B cell (primary cell): ENCODE results near the gene TLE6. TPM values are rescaled to one million over a fixed set of nuclear protein-coding genes. Genes with fewer than 3 reads are reported as not detected.
"Not testable (repeated sequence)": the region's sequence is repeated elsewhere in the genome, so short reads cannot be mapped to it uniquely, and the experiment has no call there.

ENCODE experiments used
- ATAC-seq: fragments of 200-7000 bp; cut with Tn5 transposase; one replicate; pipeline ENCODE4 v1.10.0; 2021; ENCODE audit warnings: low read depth, mild to moderate bottlenecking, moderate number of reproducible peaks, moderate library complexity
- CTCF ChIA-PET: fragments of 350-600 bp; sonication (Branson Sonifier 250); formaldehyde crosslinking; loops from one replicate; lab custom pipeline; 2021; ENCODE audit warnings: antibody characterized with exemption, inconsistent platforms; lab: Charles Lee
- POLR2A ChIA-PET: fragments of 350-600 bp; sonication (Branson Sonifier 250); formaldehyde crosslinking; loops from one replicate; lab custom pipeline; 2021; ENCODE audit warnings: antibody characterized with exemption; lab: Charles Lee
- DNase-seq: peaks from one replicate; pipeline ENCODE4 v3.0.0; 2013
- H2AFZ ChIP-seq: 2 replicates; pipeline ENCODE4 v1.6.1; 2012; ENCODE audit warnings: mild to moderate bottlenecking, low read depth, low read length; ENCODE audit not compliant: insufficient read depth, poor library complexity, severe bottlenecking
- H3K27ac ChIP-seq, 2 donors: 1 replicate in 1 of 2; 2 replicates in 1 of 2; pipeline ENCODE4 v1.5.1; 2012 to 2013; ENCODE audit warnings: low read length in 2 of 2, mild to moderate bottlenecking in 2 of 2, moderate library complexity in 1 of 2
- H3K27me3 ChIP-seq, 4 experiments: fragments of 200-600 bp in 1 of 4; sonication (generic) in 1 of 4; replicated peaks in 1 of 4; 1 replicate in 2 of 4; 2 replicates in 2 of 4; pipeline versions ENCODE4 v1.6.1 to v1.7.0; 2013 to 2016; ENCODE audit warnings: low read length in 3 of 4, mild to moderate bottlenecking in 2 of 4, mixed read lengths in 1 of 4, moderate library complexity in 1 of 4; ENCODE audit not compliant: insufficient read depth in 4 of 4, control insufficient read depth in 3 of 4; ENCODE audit errors: control extremely low read depth in 1 of 4
- H3K36me3 ChIP-seq, 2 experiments: replicated peaks in 1 of 2; 1 replicate in 1 of 2; 2 replicates in 1 of 2; pipeline versions ENCODE4 v1.6.1 to v1.7.1; 2013; ENCODE audit warnings: low read length in 1 of 2; ENCODE audit not compliant: insufficient read depth in 2 of 2, control insufficient read depth in 1 of 2; ENCODE audit errors: control extremely low read depth in 1 of 2, extremely low read depth in 1 of 2
- H3K4me1 ChIP-seq, 2 donors: fragments of 200-600 bp in 1 of 2; sonication (generic) in 1 of 2; 1 replicate in 1 of 2; 2 replicates in 1 of 2; pipeline versions ENCODE4 v1.5.1 to v1.6.1; 2013 to 2017; ENCODE audit warnings: low read length in 2 of 2; ENCODE audit not compliant: control insufficient read depth in 2 of 2, insufficient read depth in 2 of 2
- H3K4me2 ChIP-seq: replicated peaks from 2 replicates; pipeline ENCODE3; 2012; ENCODE audit warnings: mild to moderate bottlenecking, low read depth, low read length; ENCODE audit not compliant: poor library complexity, severe bottlenecking
- H3K4me3 ChIP-seq, 5 experiments: fragments of 200-600 bp in 1 of 5; sonication (generic) in 1 of 5; 1 replicate in 3 of 5; 2 replicates in 2 of 5; pipeline versions ENCODE4 v1.5.1 to v1.7.0; 2011 to 2016; ENCODE audit warnings: low read length in 4 of 5, mild to moderate bottlenecking in 4 of 5, low read depth in 2 of 5, control low read depth in 1 of 5, moderate library complexity in 1 of 5; ENCODE audit not compliant: insufficient read depth in 1 of 5; ENCODE audit errors: control extremely low read depth in 1 of 5, extremely low read depth in 1 of 5
- H3K79me2 ChIP-seq: fragments of 200-600 bp; sonication (generic); one replicate; pipeline ENCODE4 v1.6.0; 2016; ENCODE audit warnings: low read length; ENCODE audit not compliant: control insufficient read depth, insufficient read depth
- H3K9ac ChIP-seq: fragments of 200-600 bp; sonication (generic); 2 replicates; pipeline ENCODE4 v1.6.1; 2017; ENCODE audit warnings: mild to moderate bottlenecking, low read length, moderate library complexity
- H3K9me3 ChIP-seq, 3 donors: one replicate each; pipeline versions ENCODE4 v1.6.1 to v1.7.1; 2013; ENCODE audit warnings: low read length in 2 of 3; ENCODE audit not compliant: control insufficient read depth in 2 of 3, insufficient read depth in 1 of 3; ENCODE audit errors: control extremely low read depth in 1 of 3
- H4K20me1 ChIP-seq: 2 replicates; pipeline ENCODE4 v1.6.0; 2012; ENCODE audit warnings: mild to moderate bottlenecking, low read length; ENCODE audit not compliant: insufficient read depth, control insufficient read depth, poor library complexity, severe bottlenecking
- H3K27ac Mint-ChIP-seq: one replicate; pipeline ENCODE4 v1.8.0; 2021; ENCODE audit warnings: mixed read lengths
- H3K27me3 Mint-ChIP-seq: one replicate; pipeline ENCODE4 v1.8.0; 2021; ENCODE audit warnings: mixed read lengths
- H3K4me1 Mint-ChIP-seq: one replicate; pipeline ENCODE4 v1.8.0; 2021; ENCODE audit warnings: mixed read lengths
- H3K4me3 Mint-ChIP-seq: one replicate; pipeline ENCODE4 v1.8.0; 2021; ENCODE audit warnings: mixed read lengths
- H3K9me3 Mint-ChIP-seq: one replicate; pipeline ENCODE4 v1.8.0; 2022; ENCODE audit warnings: mixed read lengths; ENCODE audit not compliant: insufficient read depth
- EZH2 ChIP-seq: IDR thresholded peaks from 2 replicates; pipeline ENCODE4 v1.6.1; 2012; ENCODE audit warnings: borderline replicate concordance, low read depth, mild to moderate bottlenecking, moderate library complexity, low read length; ENCODE audit not compliant: insufficient read depth, poor library complexity, severe bottlenecking
- WGBS: methylation state at CpG from one replicate; pipeline ENCODE4 v1.1.5; 2013; ENCODE audit warnings: missing lambda C conversion rate; ENCODE audit not compliant: insufficient coverage; 5-methylcytosine and 5-hydroxymethylcytosine counted together
- intact Hi-C: fragments of 100-400 bp; cut with micrococcal nuclease; formaldehyde crosslinking; loops from one replicate; pipeline ENCODE4 v1.10.0; 2022
- polyA plus RNA-seq: library from polyadenylated mRNA; depleted of rRNA; stranded (reverse); fragments of >200 nt; gene quantifications from 2 replicates; pipeline ENCODE4 v1.2.3, GENCODE V29; 2012
- total RNA-seq, 2 donors: library from RNA; stranded (reverse); fragments of 120-200 nt in 1 of 2; gene quantifications; 1 replicate in 1 of 2; 2 replicates in 1 of 2; pipeline versions ENCODE4 v1.2.3 to v1.2.4, GENCODE V29; 2013 to 2022
- TF ChIP-seq, protein P1 (sequence below): fragments of 200-600 bp; IDR thresholded peaks from one replicate; pipeline ENCODE4 v1.8.0; 2022; ENCODE audit warnings: antibody characterized with exemption, mild to moderate bottlenecking

The TLE6 gene
- total and polyA plus RNA-seq, 2 donors (not counting 1 experiment from before 2014, with no cell fraction given) = 1.5 to 3.0 TPM

DNA sequence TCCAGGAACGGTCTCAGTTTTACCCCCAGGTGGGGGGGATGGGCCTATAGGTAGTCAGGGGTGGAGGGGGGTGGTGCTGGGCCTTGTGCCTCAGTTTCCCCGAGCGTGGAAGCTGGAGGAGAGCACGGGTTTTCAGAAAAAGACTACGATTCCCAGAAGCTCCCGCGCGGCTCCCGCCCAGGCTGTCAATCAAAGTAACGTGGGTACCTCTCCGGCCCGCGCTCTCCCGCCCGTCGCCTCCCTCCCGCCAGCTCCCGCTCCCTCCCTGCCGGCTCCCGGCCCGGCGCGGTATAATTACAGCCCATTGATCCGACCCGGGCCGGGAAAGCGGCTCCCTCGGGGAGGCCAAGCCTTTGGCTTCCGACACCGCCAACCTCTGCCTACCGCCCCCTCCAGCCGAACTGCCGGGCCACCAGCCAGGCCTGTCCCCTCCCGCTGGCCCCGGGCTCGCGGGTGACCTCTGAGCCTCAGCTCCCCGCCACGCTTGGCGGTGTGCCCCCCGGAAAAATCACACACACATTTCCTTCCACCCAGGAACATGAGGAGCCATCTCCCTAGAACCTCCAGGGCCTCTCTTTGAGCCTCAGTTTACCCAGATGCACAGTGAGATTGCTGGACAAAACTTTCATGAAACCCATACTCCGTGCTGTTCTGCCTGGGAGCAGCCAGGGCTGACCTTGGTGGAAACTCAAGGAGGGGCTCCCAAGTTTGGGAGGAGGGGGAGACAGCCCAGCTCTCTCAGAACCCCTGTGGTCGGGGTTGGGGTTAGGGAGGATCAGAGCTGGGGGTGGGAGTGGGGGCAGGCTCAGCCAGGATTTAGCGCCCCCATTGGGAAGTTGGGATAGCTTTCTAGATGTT, 59.0 kb downstream of the TLE6 start:
- Mint-ChIP-seq H3K4me3 (peak overlapping the region; percentile 87), H3K27me3 (peaks cover 6% of the 10 kb centered on the region), H3K4me1 (peaks cover 23% of the 10 kb centered on the region), H3K9me3 (no peaks in the 10 kb centered on the region), H3K27ac (peak overlapping the region; percentile 92)
- TF ChIP-seq, protein P1, sequence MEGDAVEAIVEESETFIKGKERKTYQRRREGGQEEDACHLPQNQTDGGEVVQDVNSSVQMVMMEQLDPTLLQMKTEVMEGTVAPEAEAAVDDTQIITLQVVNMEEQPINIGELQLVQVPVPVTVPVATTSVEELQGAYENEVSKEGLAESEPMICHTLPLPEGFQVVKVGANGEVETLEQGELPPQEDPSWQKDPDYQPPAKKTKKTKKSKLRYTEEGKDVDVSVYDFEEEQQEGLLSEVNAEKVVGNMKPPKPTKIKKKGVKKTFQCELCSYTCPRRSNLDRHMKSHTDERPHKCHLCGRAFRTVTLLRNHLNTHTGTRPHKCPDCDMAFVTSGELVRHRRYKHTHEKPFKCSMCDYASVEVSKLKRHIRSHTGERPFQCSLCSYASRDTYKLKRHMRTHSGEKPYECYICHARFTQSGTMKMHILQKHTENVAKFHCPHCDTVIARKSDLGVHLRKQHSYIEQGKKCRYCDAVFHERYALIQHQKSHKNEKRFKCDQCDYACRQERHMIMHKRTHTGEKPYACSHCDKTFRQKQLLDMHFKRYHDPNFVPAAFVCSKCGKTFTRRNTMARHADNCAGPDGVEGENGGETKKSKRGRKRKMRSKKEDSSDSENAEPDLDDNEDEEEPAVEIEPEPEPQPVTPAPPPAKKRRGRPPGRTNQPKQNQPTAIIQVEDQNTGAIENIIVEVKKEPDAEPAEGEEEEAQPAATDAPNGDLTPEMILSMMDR = no peak
- TF ChIP-seq EZH2 = no peak
- peak; percentile 52 for ATAC-seq
- H3K4me3 ChIP-seq = peak overlapping the region; percentile 59 to 93 (median 72)
- peak overlapping the region; percentile 65 to 78 for H3K27ac ChIP-seq
- H3K9me3 ChIP-seq = no peaks in the 10 kb centered on the region
- H2AFZ ChIP-seq = peak overlapping the region; percentile 85
- H4K20me1 ChIP-seq = no peaks in the 10 kb centered on the region
- POLR2A ChIA-PET = interaction anchor here (0.5 to 3.7 kb wide), 16 partner anchors 10 to 1306 kb away, joined by 3 to 35 read pairs (median 6); partner anchors contain the start of genes TLE5, TLE6 and ZNF555
- under 1% methylated on average over 44 of the region's 44 CpGs for WGBS
- intact Hi-C loops = no loop called here
- peak overlapping the region; percentile 83 for H3K9ac ChIP-seq
- peaks cover 12 to 19% of the 10 kb centered on the region in 2 donors for H3K4me1 ChIP-seq
- H3K4me2 ChIP-seq = peak overlapping the region; percentile 98
- peaks cover 0 to 2% (median 0%) of the 10 kb centered on the region in 4 experiments for H3K27me3 ChIP-seq
- no peaks in the 10 kb centered on the region for H3K79me2 ChIP-seq
- CTCF ChIA-PET = interaction anchor here (1.0 to 4.0 kb wide), 19 partner anchors 9 to 149 kb away, joined by 3 to 32 read pairs (median 5); partner anchors contain the start of genes TLE5 and TLE6
- peak; percentile 91 for DNase-seq
- H3K36me3 ChIP-seq = no peaks in the 10 kb centered on the region

DNA sequence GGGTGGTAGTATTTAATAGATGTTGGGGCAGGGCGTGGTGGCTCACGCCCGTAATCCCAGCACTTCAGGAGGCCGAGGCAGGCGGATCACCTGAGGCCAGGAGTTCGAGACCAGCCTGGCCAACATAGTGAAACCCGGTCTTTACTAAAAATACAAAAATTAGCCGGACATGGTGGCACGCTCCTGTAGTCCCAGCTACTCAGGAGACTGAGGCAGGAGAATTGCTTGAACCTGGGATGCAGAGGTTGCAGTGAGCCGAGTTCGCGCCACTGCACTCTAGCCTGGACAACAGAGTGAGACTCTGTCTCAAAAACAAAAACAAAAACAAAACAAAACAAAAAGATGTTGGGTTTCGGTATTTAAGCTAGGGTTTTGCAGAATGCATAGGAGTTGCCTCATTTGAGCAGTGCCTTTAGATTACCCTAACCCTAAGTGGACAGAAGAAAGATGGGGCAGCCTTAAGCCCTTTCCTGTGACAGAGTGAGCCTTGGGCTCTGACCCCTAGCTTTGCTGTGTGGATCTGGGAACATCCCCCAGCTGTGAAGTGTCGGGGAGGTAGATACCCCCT, 59.7 kb downstream of the TLE6 start:
- H2AFZ ChIP-seq, H3K9me3 ChIP-seq, H3K27me3 Mint-ChIP-seq, intact Hi-C loops, H3K9ac ChIP-seq, H3K36me3 ChIP-seq, ATAC-seq, H4K20me1 ChIP-seq, H3K27ac ChIP-seq, H3K79me2 ChIP-seq, H3K4me3 ChIP-seq, H3K9me3 Mint-ChIP-seq, H3K27me3 ChIP-seq, DNase-seq: not testable (repeated sequence)
- Mint-ChIP-seq H3K4me1 (peaks cover 25% of the 10 kb centered on the region), H3K4me3 (peak overlapping the region; percentile 87), H3K27ac (peak overlapping the region; percentile 41)
- ChIA-PET CTCF (interaction anchor here (1.1 to 4.0 kb wide), 10 partner anchors 8 to 75 kb away, joined by 3 to 32 read pairs (median 4); partner anchors contain the start of gene TLE5), POLR2A (interaction anchor here (1.6 to 3.7 kb wide), 6 partner anchors 9 to 86 kb away, joined by 6 to 35 read pairs (median 8); partner anchors contain the start of gene TLE5)
- WGBS = 84% methylated on average over 13 of the region's 14 CpGs
- Histone ChIP-seq H3K4me1 (peaks cover 12 to 21% of the 10 kb centered on the region in 2 donors), H3K4me2 (peak overlapping the region; percentile 98)
